CD4-positive, alpha-beta memory T cell (primary cell): ENCODE results near the gene APEX2. TPM values are rescaled to one million over a fixed set of nuclear protein-coding genes. Genes with fewer than 3 reads are reported as not detected.
"Not testable (repeated sequence)": the region's sequence is repeated elsewhere in the genome, so short reads cannot be mapped to it uniquely, and the experiment has no call there.

Experiments used
- CTCF ChIA-PET: fragments of 350-600 bp; sonication (Branson Sonifier 250); formaldehyde crosslinking; loops from one replicate; lab custom pipeline; 2021; ENCODE audit warnings: inconsistent platforms; ENCODE audit not compliant: partially characterized antibody; lab: Charles Lee
- POLR2A ChIA-PET: fragments of 350-600 bp; sonication (Branson Sonifier 250); formaldehyde crosslinking; loops from one replicate; lab custom pipeline; 2021; ENCODE audit not compliant: partially characterized antibody; lab: Charles Lee
- DNase-seq, 5 donors: peaks; one replicate each; pipeline versions ENCODE4 v3.0.0 to v3.0.0-alpha.2; 2020 to 2022; ENCODE audit warnings: mixed read lengths in 1 of 5
- H3K27ac ChIP-seq: one replicate; pipeline ENCODE4 v1.7.0; 2013; ENCODE audit warnings: low read depth, low read length
- H3K27me3 ChIP-seq: 2 replicates; pipeline ENCODE4 v1.7.0; 2013; ENCODE audit warnings: mild to moderate bottlenecking, low read length, moderate library complexity; ENCODE audit not compliant: insufficient read depth
- H3K36me3 ChIP-seq: 2 replicates; pipeline ENCODE4 v1.7.0; 2013; ENCODE audit warnings: mild to moderate bottlenecking, low read length, moderate library complexity; ENCODE audit not compliant: insufficient read depth
- H3K4me1 ChIP-seq: 2 replicates; pipeline ENCODE4 v1.7.0; 2013; ENCODE audit warnings: mild to moderate bottlenecking, low read length, moderate library complexity; ENCODE audit not compliant: insufficient read depth
- H3K4me3 ChIP-seq, 2 donors: one replicate each; pipeline ENCODE4 v1.7.0; 2013; ENCODE audit warnings: low read length in 2 of 2, mild to moderate bottlenecking in 1 of 2
- H3K9me3 ChIP-seq, 2 donors: one replicate each; pipeline ENCODE4 v1.7.0; 2013; ENCODE audit warnings: low read length in 2 of 2, control low read depth in 1 of 2; ENCODE audit not compliant: control insufficient read depth in 1 of 2
- H3K27ac Mint-ChIP-seq, 7 donors: one replicate each; pipeline ENCODE4 v1.8.0; 2020 to 2021; ENCODE audit warnings: mixed read lengths in 7 of 7, mild to moderate bottlenecking in 6 of 7, inconsistent platforms in 3 of 7, moderate library complexity in 3 of 7
- H3K27me3 Mint-ChIP-seq, 2 donors: one replicate each; pipeline ENCODE4 v1.8.0; 2020 to 2021; ENCODE audit warnings: mixed read lengths in 2 of 2
- H3K36me3 Mint-ChIP-seq, 2 donors: one replicate each; pipeline ENCODE4 v1.8.0; 2020 to 2021; ENCODE audit warnings: mixed read lengths in 2 of 2, inconsistent platforms in 1 of 2, mild to moderate bottlenecking in 1 of 2
- H3K4me1 Mint-ChIP-seq, 4 donors: one replicate each; pipeline ENCODE4 v1.8.0; 2020 to 2021; ENCODE audit warnings: mixed read lengths in 4 of 4, mild to moderate bottlenecking in 1 of 4
- H3K4me3 Mint-ChIP-seq, 8 donors: one replicate each; pipeline ENCODE4 v1.8.0; 2020 to 2021; ENCODE audit warnings: mixed read lengths in 8 of 8, mild to moderate bottlenecking in 7 of 8, moderate library complexity in 6 of 8, inconsistent platforms in 3 of 8
- H3K9me3 Mint-ChIP-seq, 8 donors: one replicate each; pipeline ENCODE4 v1.8.0; 2020 to 2021; ENCODE audit warnings: mixed read lengths in 8 of 8, mild to moderate bottlenecking in 5 of 8, inconsistent platforms in 3 of 8, moderate library complexity in 1 of 8
- intact Hi-C: fragments of 100-400 bp; cut with micrococcal nuclease; formaldehyde crosslinking; loops from one replicate; pipeline ENCODE4 v1.15.1; 2023
- polyA plus RNA-seq, 2 donors: library from polyadenylated mRNA; unstranded; fragments of 300-500 nt; fragmentation: Illumina TruSeq; gene quantifications; one replicate each; pipeline ENCODE4 v1.2.3, GENCODE V29; 2021
- total RNA-seq, 2 experiments: library from RNA; stranded (reverse); gene quantifications; one replicate each; pipeline ENCODE4 v1.2.3, GENCODE V29; 2021

Gene APEX2
- total and polyA plus RNA-seq, 4 experiments from 2014 or later, result 13.4 to 17.8 (median 15.2) TPM

- intact Hi-C loops, result no loop called here
- Mint-ChIP-seq H3K27ac (no peak overlapping the region), H3K36me3 (no peaks in the 10 kb centered on the region), H3K9me3 (peaks cover 0 to 4% (median 0%) of the 10 kb centered on the region in 8 donors), H3K27me3 (no peaks in the 10 kb centered on the region), H3K4me1 (no peaks in the 10 kb centered on the region), H3K4me3 (no peak overlapping the region)
- no peaks in the 10 kb centered on the region for H3K27me3 ChIP-seq
- no peak for DNase-seq
- no peaks in the 10 kb centered on the region for H3K9me3 ChIP-seq
- no peaks in the 10 kb centered on the region for H3K4me1 ChIP-seq
- no peak overlapping the region for H3K4me3 ChIP-seq
- POLR2A ChIA-PET, result no interaction called here
- H3K27ac ChIP-seq, result no peak overlapping the region
- no peaks in the 10 kb centered on the region for H3K36me3 ChIP-seq
- CTCF ChIA-PET, result no interaction called here
Observed at GRCh38 chrX:55033429-55033828, 33.3 kb downstream of the APEX2 start.

- no peak for DNase-seq
- Histone ChIP-seq H3K9me3 (no peaks in the 10 kb centered on the region), H3K4me3 (no peak overlapping the region), H3K27me3 (no peaks in the 10 kb centered on the region), H3K27ac (no peak overlapping the region), H3K4me1 (no peaks in the 10 kb centered on the region), H3K36me3 (no peaks in the 10 kb centered on the region)
- intact Hi-C loops, result no loop called here
- Mint-ChIP-seq H3K9me3 (peaks cover 0 to 4% (median 0%) of the 10 kb centered on the region in 8 donors), H3K27ac (no peak overlapping the region), H3K36me3 (no peaks in the 10 kb centered on the region), H3K4me1 (no peaks in the 10 kb centered on the region), H3K4me3 (no peak overlapping the region), H3K27me3 (no peaks in the 10 kb centered on the region)
- ChIA-PET CTCF (interaction anchor here (0.7 kb wide), 1 partner anchor 36 kb away, joined by 3 read pairs; no protein-coding TSS in a partner anchor), POLR2A (no interaction called here)
Observed at GRCh38 chrX:55039471-55039870, 39.3 kb downstream of the APEX2 start.

- no peak overlapping the region for H3K4me3 ChIP-seq
- Mint-ChIP-seq H3K9me3 (peaks cover 0 to 3% (median 0%) of the 10 kb centered on the region in 8 donors), H3K4me1 (no peaks in the 10 kb centered on the region), H3K27ac (no peak overlapping the region), H3K4me3 (no peak overlapping the region), H3K27me3 (no peaks in the 10 kb centered on the region), H3K36me3 (no peaks in the 10 kb centered on the region)
- H3K27me3 ChIP-seq, result no peaks in the 10 kb centered on the region
- ChIA-PET CTCF (no interaction called here), POLR2A (no interaction called here)
- H3K4me1 ChIP-seq, result no peaks in the 10 kb centered on the region
- H3K27ac ChIP-seq, result no peak overlapping the region
- intact Hi-C loops, result no loop called here
- no peaks in the 10 kb centered on the region for H3K9me3 ChIP-seq
- DNase-seq, result no peak
- H3K36me3 ChIP-seq, result no peaks in the 10 kb centered on the region
Observed at GRCh38 chrX:55041514-55041913, 41.4 kb downstream of the APEX2 start.

GRCh38 chrX:55050599-55050998 is 50.4 kb downstream of the APEX2 start:
- not testable (repeated sequence) for H3K27ac Mint-ChIP-seq, H3K4me3 Mint-ChIP-seq

GRCh38 chrX:55056820-55057674 is 56.9 kb downstream of the APEX2 start:
- Histone ChIP-seq H3K27ac (no peak overlapping the region), H3K27me3 (no peaks in the 10 kb centered on the region), H3K4me3 (no peak overlapping the region), H3K9me3 (no peaks in the 10 kb centered on the region), H3K36me3 (no peaks in the 10 kb centered on the region), H3K4me1 (peaks cover 16% of the 10 kb centered on the region)
- Mint-ChIP-seq H3K27ac (peak overlapping the region; percentile 24 to 93 (median 74)), H3K4me3 (peak overlapping the region; percentile 64 to 87 (median 74)), H3K9me3 (no peaks in the 10 kb centered on the region), H3K4me1 (peaks cover 8 to 25% (median 15%) of the 10 kb centered on the region in 4 donors), H3K36me3 (no peaks in the 10 kb centered on the region), H3K27me3 (no peaks in the 10 kb centered on the region)
- POLR2A ChIA-PET, result interaction anchor here (0.7 to 1.1 kb wide), 5 partner anchors 56 to 1371 kb away, joined by 3 to 7 read pairs (median 5); partner anchors contain the start of genes APEX2, HUWE1, PHF8 and RRAGB
- CTCF ChIA-PET, result interaction anchor here (0.5 to 1.4 kb wide), 9 partner anchors 55 to 811 kb away, joined by 3 to 19 read pairs (median 3); no protein-coding TSS in a partner anchor
- intact Hi-C loops, result loop anchor here (1.0 to 5.0 kb wide), 5 partner anchors 103 to 1740 kb away; partner anchors contain the start of gene PHF8
- DNase-seq, result peak; percentile 22 to 79 (median 32)

More at GRCh38 chrX:55050599-55050998, 50.4 kb downstream of the APEX2 start:
- H3K27me3 ChIP-seq, H3K9me3 Mint-ChIP-seq, H3K4me1 Mint-ChIP-seq, POLR2A ChIA-PET, H3K4me1 ChIP-seq, H3K9me3 ChIP-seq, H3K36me3 Mint-ChIP-seq, H3K27ac ChIP-seq, H3K27me3 Mint-ChIP-seq, intact Hi-C loops, DNase-seq, H3K36me3 ChIP-seq, CTCF ChIA-PET, H3K4me3 ChIP-seq: not testable (repeated sequence)

- Mint-ChIP-seq H3K27ac (peak overlapping the region; percentile 24 to 93 (median 74)), H3K27me3 (no peaks in the 10 kb centered on the region), H3K36me3 (no peaks in the 10 kb centered on the region), H3K4me3 (peak overlapping the region; percentile 64 to 87 (median 74)), H3K4me1 (peaks cover 8 to 25% (median 15%) of the 10 kb centered on the region in 4 donors), H3K9me3 (no peaks in the 10 kb centered on the region)
- Histone ChIP-seq H3K36me3 (no peaks in the 10 kb centered on the region), H3K27me3 (no peaks in the 10 kb centered on the region), H3K4me3 (no peak overlapping the region), H3K4me1 (peaks cover 16% of the 10 kb centered on the region), H3K27ac (no peak overlapping the region), H3K9me3 (no peaks in the 10 kb centered on the region)
- DNase-seq, result peak in 4 of 5 donors; percentile 31 to 41 (median 40)
- ChIA-PET POLR2A (interaction anchor here (0.7 to 1.1 kb wide), 4 partner anchors 57 to 1372 kb away, joined by 3 to 7 read pairs (median 5); partner anchors contain the start of genes APEX2, HUWE1 and PHF8), CTCF (interaction anchor here (0.8 to 1.4 kb wide), 8 partner anchors 55 to 811 kb away, joined by 3 to 19 read pairs (median 3); no protein-coding TSS in a partner anchor)
- intact Hi-C loops, result loop anchor here (1.0 to 5.0 kb wide), 5 partner anchors 103 to 1740 kb away; partner anchors contain the start of gene PHF8
Observed at GRCh38 chrX:55057675-55058249, 57.6 kb downstream of the APEX2 start.
